SH-SY5Y (cell line): ENCODE measurements around the gene ABHD16B.

Experiments
- GATA2 ChIP-seq: IDR thresholded peaks from 2 replicates; pipeline ENCODE4 v1.6.1; 2011; ENCODE audit warnings: mild to moderate bottlenecking, low read depth, low read length
- GATA3 ChIP-seq: IDR thresholded peaks from 2 replicates; pipeline ENCODE4 v1.6.1; 2011; ENCODE audit warnings: low read depth, mild to moderate bottlenecking, low read length, moderate library complexity

DNA sequence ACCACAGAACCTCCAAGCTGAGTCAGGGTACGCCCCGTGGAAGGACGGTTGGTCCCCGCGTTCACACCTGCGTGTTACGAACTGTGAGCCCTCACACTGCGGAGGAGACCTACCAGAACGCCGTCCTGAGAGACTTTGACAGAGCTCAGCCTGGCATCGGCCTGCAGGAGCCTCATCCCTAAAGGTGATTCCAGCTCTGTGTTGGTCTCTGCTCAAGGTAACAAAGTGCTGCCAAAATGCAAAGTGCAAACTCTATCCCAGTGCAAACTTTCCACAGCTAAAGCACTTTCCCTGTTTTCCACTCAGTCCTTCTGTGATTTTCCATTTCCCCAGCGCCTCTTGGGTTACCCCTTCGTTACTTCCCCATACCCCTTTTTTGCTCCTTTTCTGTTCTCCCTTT, 21.7 kb upstream of the ABHD16B start:
- TF ChIP-seq GATA2 (no peak), GATA3 (no peak)
